ENCODE measurements around the gene CORO2A.

GRCh38 chr9:98206754-98207153, 14.3 kb upstream of the CORO2A start:
- TF ChIP-seq CTCF (IDR thresholded peaks at IDR 0.05) (no peak), POLR2A (IDR thresholded peaks at IDR 0.05) (no peak)

All from heart left ventricle (tissue), 13 donors.